ENCODE measurements around the gene UBASH3B.

DNA sequence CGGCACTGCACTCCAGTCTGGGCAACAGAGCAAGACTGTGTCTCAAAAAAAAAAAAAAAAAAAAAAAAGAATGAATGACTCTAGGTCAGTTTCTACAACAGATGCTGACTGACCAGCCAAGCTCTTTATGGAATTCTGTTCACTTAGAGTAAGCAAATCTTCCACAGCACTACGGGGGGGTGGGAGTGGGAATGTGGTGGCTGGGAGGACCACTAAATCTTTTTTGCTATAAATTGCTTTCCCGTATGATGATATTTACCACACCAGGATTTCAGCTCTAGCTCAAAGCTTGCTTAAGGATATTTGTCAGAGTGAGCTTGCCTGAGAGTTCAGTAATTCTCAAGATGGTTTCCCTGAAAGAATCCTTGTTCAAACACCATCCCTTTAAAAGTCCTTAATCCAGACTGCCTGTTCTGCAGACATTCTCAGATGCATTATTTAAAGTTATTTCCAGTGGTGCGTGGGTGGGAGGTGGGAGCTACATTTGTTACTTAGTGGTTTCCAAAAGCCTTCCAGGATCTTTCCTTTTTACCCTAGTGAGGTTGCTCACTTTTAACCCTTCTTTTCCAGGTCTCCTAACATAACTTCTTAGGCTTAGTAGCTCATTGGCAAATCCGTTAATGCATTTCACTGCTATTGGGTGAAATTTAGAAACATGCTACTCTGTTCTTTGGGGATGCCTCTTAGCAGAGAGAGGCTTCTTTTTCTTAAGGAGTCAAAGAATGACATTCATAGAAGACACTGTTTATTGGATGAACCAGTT, 65.9 kb downstream of the UBASH3B start:
- no peak for TF ChIP-seq POLR2A (IDR thresholded peaks at IDR 0.05)
- TF ChIP-seq, protein P1, sequence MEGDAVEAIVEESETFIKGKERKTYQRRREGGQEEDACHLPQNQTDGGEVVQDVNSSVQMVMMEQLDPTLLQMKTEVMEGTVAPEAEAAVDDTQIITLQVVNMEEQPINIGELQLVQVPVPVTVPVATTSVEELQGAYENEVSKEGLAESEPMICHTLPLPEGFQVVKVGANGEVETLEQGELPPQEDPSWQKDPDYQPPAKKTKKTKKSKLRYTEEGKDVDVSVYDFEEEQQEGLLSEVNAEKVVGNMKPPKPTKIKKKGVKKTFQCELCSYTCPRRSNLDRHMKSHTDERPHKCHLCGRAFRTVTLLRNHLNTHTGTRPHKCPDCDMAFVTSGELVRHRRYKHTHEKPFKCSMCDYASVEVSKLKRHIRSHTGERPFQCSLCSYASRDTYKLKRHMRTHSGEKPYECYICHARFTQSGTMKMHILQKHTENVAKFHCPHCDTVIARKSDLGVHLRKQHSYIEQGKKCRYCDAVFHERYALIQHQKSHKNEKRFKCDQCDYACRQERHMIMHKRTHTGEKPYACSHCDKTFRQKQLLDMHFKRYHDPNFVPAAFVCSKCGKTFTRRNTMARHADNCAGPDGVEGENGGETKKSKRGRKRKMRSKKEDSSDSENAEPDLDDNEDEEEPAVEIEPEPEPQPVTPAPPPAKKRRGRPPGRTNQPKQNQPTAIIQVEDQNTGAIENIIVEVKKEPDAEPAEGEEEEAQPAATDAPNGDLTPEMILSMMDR (IDR thresholded peaks at IDR 0.05): no peak
